PFSK-1 (cell line): ENCODE measurements around the gene E2F7.

Source experiments
- FOXP2 ChIP-seq: optimal IDR thresholded peaks from 2 replicates; pipeline ENCODE3; 2011; ENCODE audit warnings: borderline replicate concordance, control low read depth, inconsistent platforms; ENCODE audit not compliant: insufficient read depth; ENCODE audit errors: extremely low read length, extremely low read depth
- POLR2AphosphoS5 ChIP-seq: IDR thresholded peaks from 2 replicates; pipeline ENCODE4 v1.6.1; 2012; ENCODE audit warnings: low read depth, mild to moderate bottlenecking, control low read depth, low read length, moderate library complexity
- REST ChIP-seq, 2 experiments: IDR thresholded peaks; 2 replicates each; pipeline versions ENCODE4 v1.6.1 to v1.8.0; 2011 to 2012; ENCODE audit warnings: low read depth in 2 of 2, low read length in 2 of 2, control low read depth in 1 of 2, inconsistent platforms in 1 of 2, mild to moderate bottlenecking in 1 of 2, moderate library complexity in 1 of 2; ENCODE audit not compliant: insufficient read depth in 1 of 2
- SIN3A ChIP-seq: IDR thresholded peaks from 2 replicates; pipeline ENCODE4 v1.6.1; 2012; ENCODE audit warnings: mild to moderate bottlenecking, low read length, moderate library complexity, borderline replicate concordance; ENCODE audit not compliant: insufficient read depth
- TAF1 ChIP-seq: IDR thresholded peaks from 2 replicates; pipeline ENCODE4 v1.6.1; 2012; ENCODE audit warnings: low read length, control low read depth, borderline replicate concordance; ENCODE audit not compliant: insufficient read depth

Gene E2F7

GRCh38 chr12:77097846-77098245 is 32.5 kb upstream of the E2F7 start:
- TF ChIP-seq SIN3A (no peak), FOXP2 (no peak), TAF1 (no peak), REST (IDR thresholded peaks at IDR 0.05; ENCODE audit: insufficient read depth in 1 of 2, low read depth in 2 of 2, low read length in 2 of 2) (no peak), POLR2AphosphoS5 (no peak)

GRCh38 chr12:77089686-77090220 is 24.4 kb upstream of the E2F7 start:
- TF ChIP-seq REST (IDR thresholded peaks at IDR 0.05; ENCODE audit: insufficient read depth in 1 of 2, low read depth in 2 of 2, low read length in 2 of 2) (no peak), TAF1 (no peak)

GRCh38 chr12:77087427-77087826 is 22.1 kb upstream of the E2F7 start:
- TF ChIP-seq SIN3A = no peak
- no peak for TF ChIP-seq POLR2AphosphoS5
- TF ChIP-seq FOXP2 = no peak
- no peak for TF ChIP-seq REST (IDR thresholded peaks at IDR 0.05; ENCODE audit: insufficient read depth in 1 of 2, low read depth in 2 of 2, low read length in 2 of 2)
- TF ChIP-seq TAF1 = no peak

GRCh38 chr12:77082021-77082420 is 16.7 kb upstream of the E2F7 start:
- TF ChIP-seq POLR2AphosphoS5 (no peak), REST (IDR thresholded peaks at IDR 0.05; ENCODE audit: insufficient read depth in 1 of 2, low read depth in 2 of 2, low read length in 2 of 2) (no peak), FOXP2 (no peak), TAF1 (no peak), SIN3A (no peak)

- no peak for TF ChIP-seq REST (IDR thresholded peaks at IDR 0.05; ENCODE audit: insufficient read depth in 1 of 2, low read depth in 2 of 2, low read length in 2 of 2)
- no peak for TF ChIP-seq FOXP2
- no peak for TF ChIP-seq TAF1
Measured at GRCh38 chr12:77079631-77080030, 14.3 kb upstream of the E2F7 start.
